Fibroblast of lung (primary cell): ENCODE data around the gene CLEC4F. TPM values are rescaled to one million over a fixed set of nuclear protein-coding genes. Genes with fewer than 3 reads are reported as not detected.

ENCODE experiments used
- DNase-seq, 2 donors: peaks; one replicate each; pipeline versions ENCODE4 v3.0.0 to v3.0.0-alpha.2; 2010; ENCODE audit warnings: low read depth in 2 of 2
- H2AFZ ChIP-seq: 2 replicates; pipeline ENCODE4 v1.5.1; 2012; ENCODE audit warnings: low read length, control low read depth, inconsistent platforms
- H3K27ac ChIP-seq: 2 replicates; pipeline ENCODE4 v1.5.1; 2011; ENCODE audit warnings: low read length, control low read depth; ENCODE audit not compliant: insufficient read depth
- H3K27me3 ChIP-seq: 2 replicates; pipeline ENCODE4 v1.5.1; 2011; ENCODE audit warnings: mild to moderate bottlenecking, low read length; ENCODE audit not compliant: control insufficient read depth, insufficient read depth
- H3K36me3 ChIP-seq: 2 replicates; pipeline ENCODE4 v1.5.1; 2011; ENCODE audit warnings: low read length; ENCODE audit not compliant: control insufficient read depth, insufficient read depth
- H3K4me1 ChIP-seq: 2 replicates; pipeline ENCODE4 v1.5.1; 2011; ENCODE audit warnings: low read length; ENCODE audit not compliant: control insufficient read depth, insufficient read depth; ENCODE audit errors: extremely low read depth
- H3K4me2 ChIP-seq: 2 replicates; pipeline ENCODE4 v1.5.1; 2011; ENCODE audit warnings: low read length, control low read depth; ENCODE audit not compliant: insufficient read depth; ENCODE audit errors: extremely low read depth
- H3K4me3 ChIP-seq, 4 experiments: fragments of 200-600 bp in 1 of 4; sonication (generic) in 1 of 4; replicated peaks in 1 of 4; 2 replicates each; pipeline ENCODE4 v1.5.1; 2011 to 2016; ENCODE audit warnings: low read length in 4 of 4, low read depth in 3 of 4, mild to moderate bottlenecking in 3 of 4, control low read depth in 2 of 4, inconsistent platforms in 1 of 4, mixed read lengths in 1 of 4; ENCODE audit not compliant: insufficient read depth in 1 of 4; ENCODE audit errors: control extremely low read depth in 1 of 4
- H3K79me2 ChIP-seq: 2 replicates; pipeline ENCODE4 v1.5.1; 2012; ENCODE audit warnings: mild to moderate bottlenecking, low read length, inconsistent platforms; ENCODE audit not compliant: control insufficient read depth, insufficient read depth
- H3K9ac ChIP-seq: 2 replicates; pipeline ENCODE4 v1.5.1; 2011; ENCODE audit warnings: mild to moderate bottlenecking, low read length, control low read depth; ENCODE audit not compliant: insufficient read depth
- H3K9me3 ChIP-seq: 2 replicates; pipeline ENCODE4 v1.5.1; 2012; ENCODE audit warnings: low read depth, low read length; ENCODE audit not compliant: control insufficient read depth, insufficient read depth
- H4K20me1 ChIP-seq: 2 replicates; pipeline ENCODE4 v1.5.1; 2011; ENCODE audit warnings: low read length; ENCODE audit not compliant: control insufficient read depth, insufficient read depth; ENCODE audit errors: extremely low read depth
- CTCF ChIP-seq, 2 donors: IDR thresholded peaks in 1 of 2; conservative IDR thresholded peaks in 1 of 2; 1 replicate in 1 of 2; 2 replicates in 1 of 2; pipeline ENCODE4 v1.5.1; 2011 to 2012; ENCODE audit warnings: low read length in 2 of 2, control low read depth in 1 of 2, inconsistent platforms in 1 of 2, low read depth in 1 of 2, mild to moderate bottlenecking in 1 of 2
- EZH2 ChIP-seq: IDR thresholded peaks from 2 replicates; pipeline ENCODE4 v1.5.1; 2012; ENCODE audit warnings: low read length, control low read depth, mild to moderate bottlenecking; ENCODE audit errors: missing control alignments
- polyA plus RNA-seq, 2 donors: library from polyadenylated mRNA; depleted of rRNA in 1 of 2; stranded (reverse) in 1 of 2; unstranded in 1 of 2; fragments of >200 nt; gene quantifications; 2 replicates each; pipeline ENCODE4 v1.2.1, GENCODE V29; 2011 to 2012; ENCODE audit warnings: missing spikeins in 1 of 2
- total RNA-seq: library from RNA; depleted of rRNA; stranded (reverse); fragments of >200 nt; gene quantifications from 2 replicates; pipeline ENCODE4 v1.2.1, GENCODE V29; 2014

Gene CLEC4F
- total and polyA plus RNA-seq, 2 donors (not counting 1 experiment from before 2014, with no cell fraction given), result not detected

DNA sequence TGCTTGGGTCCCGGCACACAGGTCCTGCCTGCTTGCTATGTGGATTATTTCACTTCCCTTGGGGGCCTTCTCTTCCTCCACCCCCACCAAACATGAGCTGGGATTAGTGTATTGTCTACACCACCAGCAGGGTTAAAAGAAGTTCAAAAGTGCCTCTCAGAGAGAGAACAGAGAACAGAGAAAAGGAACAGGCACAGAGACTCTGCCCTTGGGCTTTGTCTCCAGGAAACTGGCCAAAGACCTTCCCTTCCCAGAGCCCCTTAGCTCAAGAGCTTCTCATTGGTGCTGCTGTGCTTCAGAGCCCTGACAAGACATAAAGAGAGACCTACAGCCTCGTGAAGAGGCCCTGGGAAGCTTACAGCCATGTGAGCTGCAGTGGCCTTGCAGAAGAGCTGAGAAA, 22.9 kb downstream of the CLEC4F start:
- no peak for TF ChIP-seq EZH2
- no peak for TF ChIP-seq CTCF (conservative IDR thresholded peaks at IDR 0.05 in 1 of 2, IDR thresholded peaks at IDR 0.05 in 1 of 2; ENCODE audit: low read depth in 1 of 2, low read length in 2 of 2)
- Histone ChIP-seq H3K27me3 (peaks cover 4% of the 10 kb centered on the region), H3K9ac (no peak overlapping the region), H3K4me2 (no peak overlapping the region), H3K9me3 (no peaks in the 10 kb centered on the region), H3K27ac (no peak overlapping the region), H2AFZ (no peak overlapping the region), H3K4me1 (no peaks in the 10 kb centered on the region), H3K36me3 (no peaks in the 10 kb centered on the region), H3K79me2 (no peaks in the 10 kb centered on the region), H3K4me3 (no peak overlapping the region), H4K20me1 (no peaks in the 10 kb centered on the region)
- DNase-seq, result no peak

- H3K27ac ChIP-seq, result no peak overlapping the region
- no peaks in the 10 kb centered on the region for H3K4me1 ChIP-seq
- H3K27me3 ChIP-seq, result peaks cover 9% of the 10 kb centered on the region
- DNase-seq, result no peak
- TF ChIP-seq EZH2 (no peak), CTCF (conservative IDR thresholded peaks at IDR 0.05 in 1 of 2, IDR thresholded peaks at IDR 0.05 in 1 of 2; ENCODE audit: low read depth in 1 of 2, low read length in 2 of 2) (no peak)
- no peak overlapping the region for H3K9ac ChIP-seq
- no peak overlapping the region for H2AFZ ChIP-seq
- H3K36me3 ChIP-seq, result no peaks in the 10 kb centered on the region
- H3K4me3 ChIP-seq, result no peak overlapping the region
- no peak overlapping the region for H3K4me2 ChIP-seq
- H3K79me2 ChIP-seq, result no peaks in the 10 kb centered on the region
- no peaks in the 10 kb centered on the region for H3K9me3 ChIP-seq
- H4K20me1 ChIP-seq, result no peaks in the 10 kb centered on the region
These were observed 24.1 kb downstream of the CLEC4F start for GRCh38 chr2:70796262-70796661.

DNA sequence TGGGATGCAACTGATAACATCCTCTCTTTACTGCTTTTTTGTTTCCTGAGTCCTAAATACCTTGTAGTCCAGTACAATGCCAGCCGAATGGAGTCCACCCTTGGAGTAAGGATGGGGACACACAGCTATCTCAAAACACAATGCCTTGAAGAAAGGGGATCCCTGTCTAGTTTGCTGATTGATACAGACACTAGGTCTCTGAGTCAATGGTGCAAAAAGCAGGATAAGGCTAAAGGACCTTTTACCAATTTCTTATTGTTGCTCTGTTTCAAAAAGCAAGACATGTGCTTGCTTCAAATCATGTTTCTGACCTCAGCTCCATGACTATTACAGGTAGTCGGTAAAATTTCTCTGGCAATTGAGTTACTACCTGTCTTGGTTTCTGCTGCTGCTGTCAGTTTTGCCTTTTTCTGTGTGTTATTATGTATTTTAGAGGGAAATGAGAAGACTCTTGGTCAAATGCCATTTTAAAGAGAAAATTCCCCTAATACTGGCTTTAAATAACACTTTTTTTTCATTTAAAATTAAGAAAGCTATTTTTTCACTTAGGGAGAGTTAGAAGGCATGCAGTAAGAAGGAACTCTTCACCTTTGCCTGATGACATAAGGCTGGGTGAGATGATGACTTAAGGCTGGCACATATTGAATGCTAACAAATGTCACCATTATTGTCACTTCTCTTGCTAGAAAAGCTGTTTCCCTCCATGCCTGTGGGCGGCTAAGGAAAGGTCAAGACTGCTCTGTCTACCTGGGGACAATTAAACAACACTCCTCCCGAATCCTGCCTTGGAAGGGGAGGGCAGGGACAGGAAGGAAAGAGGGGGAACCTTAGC, 25.0 kb downstream of the CLEC4F start:
- DNase-seq, result no peak
- TF ChIP-seq EZH2 (no peak), CTCF (conservative IDR thresholded peaks at IDR 0.05 in 1 of 2, IDR thresholded peaks at IDR 0.05 in 1 of 2; ENCODE audit: low read depth in 1 of 2, low read length in 2 of 2) (no peak)
- no peak overlapping the region for H2AFZ ChIP-seq
- H3K9me3 ChIP-seq, result no peaks in the 10 kb centered on the region
- no peaks in the 10 kb centered on the region for H3K4me1 ChIP-seq
- H3K79me2 ChIP-seq, result no peaks in the 10 kb centered on the region
- no peak overlapping the region for H3K4me2 ChIP-seq
- H3K9ac ChIP-seq, result no peak overlapping the region
- H3K27ac ChIP-seq, result no peak overlapping the region
- H4K20me1 ChIP-seq, result no peaks in the 10 kb centered on the region
- no peaks in the 10 kb centered on the region for H3K36me3 ChIP-seq
- H3K27me3 ChIP-seq, result peaks cover 16% of the 10 kb centered on the region
- no peak overlapping the region for H3K4me3 ChIP-seq
